ENCODE measurements around the gene TARBP1. TPM values are rescaled to one million over a fixed set of nuclear protein-coding genes. Genes with fewer than 3 reads are reported as not detected.
"Not testable (repeated sequence)": the region's sequence is repeated elsewhere in the genome, so short reads cannot be mapped to it uniquely, and the experiment has no call there.

Gene TARBP1
- total RNA-seq, 1 donor from 2014 or later: 20.9 TPM

DNA sequence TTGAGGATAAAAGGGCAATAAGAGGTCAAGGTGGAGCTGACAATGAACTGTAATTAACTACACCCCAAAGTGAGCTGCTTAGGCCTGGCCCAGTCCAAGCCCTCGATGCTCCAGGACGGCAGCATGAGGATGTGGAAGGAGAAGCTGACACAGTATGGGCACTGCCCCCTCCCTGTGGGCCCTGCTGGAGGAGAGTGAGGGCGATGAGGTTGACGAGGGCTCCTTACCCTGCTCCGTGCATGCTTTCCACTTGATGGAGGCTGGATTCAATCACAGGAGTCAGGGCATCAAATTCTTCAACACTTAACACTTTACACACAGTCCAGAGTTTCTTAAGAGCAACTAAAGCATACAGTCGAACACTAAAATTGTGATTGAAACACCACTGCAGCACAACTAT, 73.3 kb downstream of the TARBP1 start:
- no peak overlapping the region for H3K27ac ChIP-seq
- no peak for DNase-seq (ENCODE audit: extremely low spot score in 2 of 2)
- intact Hi-C loops (cut with DNase I): no loop called here
- no peak for TF ChIP-seq CTCF (IDR thresholded peaks at IDR 0.05)
- TF ChIP-seq POLR2AphosphoS5 (IDR thresholded peaks at IDR 0.05; ENCODE audit: insufficient read depth in 1 of 2, low read depth in 1 of 2): no peak
- no peak for TF ChIP-seq POLR2A (IDR thresholded peaks at IDR 0.05)
- H3K4me1 ChIP-seq: no peaks in the 10 kb centered on the region
- H3K27me3 ChIP-seq: no peaks in the 10 kb centered on the region
- no peaks in the 10 kb centered on the region for H3K9me3 ChIP-seq
- no peak overlapping the region for H3K4me3 ChIP-seq
- H3K36me3 ChIP-seq: no peaks in the 10 kb centered on the region

DNA sequence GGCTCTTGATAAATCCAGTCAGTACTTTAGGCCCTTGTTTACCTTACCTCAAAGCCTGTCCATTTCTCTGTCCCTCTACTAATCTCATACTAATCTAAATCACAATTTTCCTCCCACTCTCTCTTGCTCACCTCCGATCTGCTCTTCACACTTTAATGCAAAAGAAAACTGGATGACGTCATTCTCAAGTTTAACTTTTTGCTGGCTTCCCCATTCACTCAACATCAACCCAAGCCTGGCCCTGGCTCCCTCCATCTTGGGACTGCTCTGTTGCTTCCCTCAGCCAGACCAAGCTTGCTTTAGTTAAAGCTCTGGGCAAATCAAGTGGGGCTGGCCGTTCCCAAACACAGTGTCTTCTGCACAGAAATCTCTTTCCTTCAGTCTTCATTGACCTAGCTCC, 76.0 kb downstream of the TARBP1 start:
- H3K9me3 ChIP-seq: no peaks in the 10 kb centered on the region
- no peak for DNase-seq (ENCODE audit: extremely low spot score in 2 of 2)
- H3K4me1 ChIP-seq: no peaks in the 10 kb centered on the region
- no peaks in the 10 kb centered on the region for H3K27me3 ChIP-seq
- no peak for TF ChIP-seq POLR2A (IDR thresholded peaks at IDR 0.05)
- TF ChIP-seq POLR2AphosphoS5 (IDR thresholded peaks at IDR 0.05; ENCODE audit: insufficient read depth in 1 of 2, low read depth in 1 of 2): no peak
- no peak for TF ChIP-seq CTCF (IDR thresholded peaks at IDR 0.05)
- intact Hi-C loops (cut with DNase I): no loop called here
- H3K4me3 ChIP-seq: no peak overlapping the region
- H3K27ac ChIP-seq: no peak overlapping the region
- no peaks in the 10 kb centered on the region for H3K36me3 ChIP-seq

DNA sequence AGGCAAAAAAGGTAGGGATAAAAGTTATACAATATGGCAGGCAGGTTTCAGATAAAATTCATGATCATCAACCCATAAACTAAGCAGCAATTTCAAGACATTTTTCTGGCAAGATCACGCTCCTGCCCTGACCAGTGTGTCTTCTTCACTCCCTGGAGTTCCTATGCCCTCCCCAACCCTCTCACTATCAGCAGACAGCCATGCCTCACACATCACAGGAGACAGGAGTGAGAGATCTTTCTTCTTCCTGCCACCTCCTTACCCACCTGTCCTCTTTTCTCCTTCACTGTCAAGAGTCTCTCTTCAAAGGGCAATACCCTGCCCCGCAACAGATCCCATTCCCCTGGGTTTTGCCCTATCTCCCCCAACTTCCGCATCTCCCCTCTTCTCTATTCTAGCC, 77.3 kb downstream of the TARBP1 start:
- intact Hi-C loops (cut with DNase I): no loop called here
- no peaks in the 10 kb centered on the region for H3K27me3 ChIP-seq
- DNase-seq (ENCODE audit: extremely low spot score in 2 of 2): no peak
- TF ChIP-seq POLR2A (IDR thresholded peaks at IDR 0.05) (no peak), POLR2AphosphoS5 (IDR thresholded peaks at IDR 0.05; ENCODE audit: insufficient read depth in 1 of 2, low read depth in 1 of 2) (no peak), CTCF (IDR thresholded peaks at IDR 0.05) (no peak)
- no peaks in the 10 kb centered on the region for H3K36me3 ChIP-seq
- H3K4me1 ChIP-seq: no peaks in the 10 kb centered on the region
- no peak overlapping the region for H3K27ac ChIP-seq
- no peak overlapping the region for H3K4me3 ChIP-seq
- no peaks in the 10 kb centered on the region for H3K9me3 ChIP-seq

- TF ChIP-seq POLR2A (IDR thresholded peaks at IDR 0.05) (no peak), POLR2AphosphoS5 (IDR thresholded peaks at IDR 0.05; ENCODE audit: insufficient read depth in 1 of 2, low read depth in 1 of 2) (no peak), CTCF (IDR thresholded peaks at IDR 0.05) (no peak)
- no peak for DNase-seq (ENCODE audit: extremely low spot score in 2 of 2)
- no peaks in the 10 kb centered on the region for H3K36me3 ChIP-seq
- H3K27me3 ChIP-seq: no peaks in the 10 kb centered on the region
- H3K9me3 ChIP-seq: no peaks in the 10 kb centered on the region
- H3K27ac ChIP-seq: no peak overlapping the region
- H3K4me1 ChIP-seq: no peaks in the 10 kb centered on the region
- intact Hi-C loops (cut with DNase I): no loop called here
- H3K4me3 ChIP-seq: no peak overlapping the region
These were observed 78.2 kb downstream of the TARBP1 start for GRCh38 chr1:234400773-234401172.

DNA sequence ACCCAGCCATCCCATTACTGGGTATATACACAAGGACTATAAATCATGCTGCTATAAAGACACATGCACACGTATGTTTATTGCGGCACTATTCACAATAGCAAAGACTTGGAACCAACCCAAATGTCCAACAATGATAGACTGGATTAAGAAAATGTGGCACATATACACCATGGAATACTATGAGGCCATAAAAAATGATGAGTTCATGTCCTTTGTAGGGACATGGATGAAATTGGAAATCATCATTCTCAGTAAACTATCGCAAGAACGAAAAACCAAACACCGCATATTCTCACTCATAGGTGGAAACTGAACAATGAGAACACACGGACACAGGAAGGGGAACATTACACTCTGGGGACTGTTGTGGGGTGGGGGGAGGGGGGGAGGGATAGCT, 79.5 kb downstream of the TARBP1 start:
- DNase-seq (ENCODE audit: extremely low spot score in 2 of 2); H3K36me3 ChIP-seq; H3K4me1 ChIP-seq; H3K4me3 ChIP-seq; H3K9me3 ChIP-seq; intact Hi-C loops (cut with DNase I); H3K27ac ChIP-seq; H3K27me3 ChIP-seq: not testable (repeated sequence)

Data from vagina (tissue), 2 donors.